Keratinocyte (primary cell): Measurements from ENCODE around the gene PCDHAC1. TPM values are rescaled to one million over a fixed set of nuclear protein-coding genes. Genes with fewer than 3 reads are reported as not detected.

Experiments used
- DNase-seq: peaks from one replicate; pipeline ENCODE4 v3.0.0-alpha.2; 2011; ENCODE audit warnings: low read depth, missing footprints, low spot score
- FAIRE-seq: peaks from 2 replicates; lab custom pipeline; 2011; peaks lifted over from hg19 to GRCh38; lab: Jason Lieb, UNC
- H2AFZ ChIP-seq: 2 replicates; pipeline ENCODE4 v1.6.0; 2012; ENCODE audit warnings: low read length, control low read depth, inconsistent platforms; ENCODE audit not compliant: control insufficient read depth
- H3K27ac ChIP-seq: 2 replicates; pipeline ENCODE4 v1.5.1; 2011; ENCODE audit warnings: low read length; ENCODE audit not compliant: control insufficient read depth, insufficient read depth
- H3K27me3 ChIP-seq: 3 replicates; pipeline ENCODE4 v1.6.0; 2011; ENCODE audit warnings: low read length; ENCODE audit not compliant: control insufficient read depth, insufficient read depth; ENCODE audit errors: extremely low read depth
- H3K36me3 ChIP-seq, 2 experiments: 2 replicates in 1 of 2; 3 replicates in 1 of 2; pipeline ENCODE4 v1.5.1; 2011; ENCODE audit warnings: low read length in 2 of 2, mild to moderate bottlenecking in 1 of 2; ENCODE audit not compliant: control insufficient read depth in 2 of 2, insufficient read depth in 2 of 2; ENCODE audit errors: extremely low read depth in 1 of 2
- H3K4me1 ChIP-seq: 3 replicates; pipeline ENCODE4 v1.5.1; 2011; ENCODE audit warnings: low read length; ENCODE audit not compliant: control insufficient read depth, insufficient read depth; ENCODE audit errors: extremely low read depth
- H3K4me2 ChIP-seq: 3 replicates; pipeline ENCODE4 v1.6.0; 2011; ENCODE audit warnings: low read depth, low read length; ENCODE audit not compliant: control insufficient read depth, insufficient read depth; ENCODE audit errors: extremely low read depth
- H3K4me3 ChIP-seq, 3 experiments: fragments of 200-600 bp in 1 of 3; sonication (generic) in 1 of 3; 2 replicates in 2 of 3; 3 replicates in 1 of 3; pipeline ENCODE4 v1.5.1; 2011 to 2016; ENCODE audit warnings: low read length in 3 of 3, mild to moderate bottlenecking in 3 of 3, control low read depth in 2 of 3, inconsistent platforms in 1 of 3, low read depth in 1 of 3, mixed read lengths in 1 of 3, mixed run types in 1 of 3, moderate library complexity in 1 of 3; ENCODE audit not compliant: control insufficient read depth in 2 of 3, insufficient read depth in 2 of 3; ENCODE audit errors: extremely low read depth in 1 of 3
- H3K79me2 ChIP-seq: 2 replicates; pipeline ENCODE4 v1.6.0; 2012; ENCODE audit warnings: low read length; ENCODE audit not compliant: control insufficient read depth, insufficient read depth
- H3K9ac ChIP-seq: 3 replicates; pipeline ENCODE4 v1.6.0; 2011; ENCODE audit warnings: low read length; ENCODE audit not compliant: control insufficient read depth, insufficient read depth; ENCODE audit errors: extremely low read depth
- H3K9me1 ChIP-seq: 3 replicates; pipeline ENCODE4 v1.6.0; 2011; ENCODE audit warnings: low read length; ENCODE audit not compliant: control insufficient read depth, insufficient read depth; ENCODE audit errors: extremely low read depth
- H3K9me3 ChIP-seq: 2 replicates; pipeline ENCODE4 v1.5.1; 2012; ENCODE audit warnings: low read depth, low read length; ENCODE audit not compliant: control insufficient read depth
- H4K20me1 ChIP-seq: 3 replicates; pipeline ENCODE4 v1.6.0; 2011; ENCODE audit warnings: low read length; ENCODE audit not compliant: control insufficient read depth, insufficient read depth; ENCODE audit errors: extremely low read depth
- EZH2 ChIP-seq: IDR thresholded peaks from one replicate; pipeline ENCODE4 v1.6.1; 2012; ENCODE audit warnings: inconsistent platforms, mild to moderate bottlenecking, low read length, moderate library complexity
- dilution Hi-C: fragments of 300-500 bp; cut with MboI; formaldehyde crosslinking; loops from one replicate; pipeline ENCODE4 v1.7.0; 2020; ENCODE audit warnings: low sequenced_read_pairs; ENCODE audit not compliant: extremely low pct_ligation_motif_present
- polyA plus RNA-seq, 5 experiments: library from polyadenylated mRNA; depleted of rRNA in 3 of 5; stranded (reverse) in 3 of 5; stranded (forward) in 1 of 5; unstranded in 1 of 5; fragments of >200 nt; gene quantifications; 1 replicate in 1 of 5; 2 replicates in 3 of 5; 3 replicates in 1 of 5; pipeline versions ENCODE4 v1.2.1 to v1.2.3, GENCODE V29; 2011 to 2012; ENCODE audit warnings: missing spikeins in 2 of 5, low read depth in 1 of 5, low replicate concordance in 1 of 5
- TF ChIP-seq, protein P1 (sequence below), 3 experiments: IDR thresholded peaks in 1 of 3; conservative IDR thresholded peaks in 1 of 3; optimal IDR thresholded peaks in 1 of 3; 2 replicates in 2 of 3; 3 replicates in 1 of 3; pipeline versions ENCODE3 to v1.5.1; 2011; ENCODE audit warnings: low read length in 3 of 3, mild to moderate bottlenecking in 3 of 3, moderate library complexity in 2 of 3, control low read depth in 1 of 3, inconsistent platforms in 1 of 3; ENCODE audit not compliant: insufficient read depth in 2 of 3; ENCODE audit errors: extremely low read depth in 1 of 3

PCDHAC1 gene
- polyA plus RNA-seq, 1 donor (not counting 4 experiments of a cell fraction or from before 2014, with no cell fraction given) = 0.45 TPM

DNA sequence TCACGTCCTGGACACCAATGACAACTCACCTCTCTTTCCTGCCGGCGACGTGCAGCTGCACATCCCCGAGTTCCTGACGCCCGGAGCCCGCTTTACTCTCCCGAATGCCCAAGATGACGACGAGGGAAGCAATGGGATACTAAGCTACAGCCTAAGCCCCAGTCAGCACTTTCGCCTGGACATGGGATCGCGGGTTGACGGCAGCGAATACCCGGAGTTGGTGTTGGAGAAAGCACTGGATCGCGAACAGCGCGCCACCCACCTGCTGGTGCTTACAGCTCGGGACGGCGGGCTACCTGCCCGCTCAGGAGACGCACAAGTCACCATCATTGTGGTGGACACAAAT, 1.1 kb downstream of the PCDHAC1 start:
- H3K4me2 ChIP-seq = peak overlapping the region; percentile 69
- FAIRE-seq (no peak), DNase-seq (no peak)
- dilution Hi-C loops = no loop called here
- H3K79me2 ChIP-seq = no peaks in the 10 kb centered on the region
- peaks cover 25% of the 10 kb centered on the region for H3K27me3 ChIP-seq
- peaks cover 3% of the 10 kb centered on the region for H3K4me1 ChIP-seq
- H3K27ac ChIP-seq = no peak overlapping the region
- peak overlapping the region; percentile 72 for H2AFZ ChIP-seq
- no peak overlapping the region for H3K9ac ChIP-seq
- no peaks in the 10 kb centered on the region for H3K36me3 ChIP-seq
- TF ChIP-seq, protein P1, sequence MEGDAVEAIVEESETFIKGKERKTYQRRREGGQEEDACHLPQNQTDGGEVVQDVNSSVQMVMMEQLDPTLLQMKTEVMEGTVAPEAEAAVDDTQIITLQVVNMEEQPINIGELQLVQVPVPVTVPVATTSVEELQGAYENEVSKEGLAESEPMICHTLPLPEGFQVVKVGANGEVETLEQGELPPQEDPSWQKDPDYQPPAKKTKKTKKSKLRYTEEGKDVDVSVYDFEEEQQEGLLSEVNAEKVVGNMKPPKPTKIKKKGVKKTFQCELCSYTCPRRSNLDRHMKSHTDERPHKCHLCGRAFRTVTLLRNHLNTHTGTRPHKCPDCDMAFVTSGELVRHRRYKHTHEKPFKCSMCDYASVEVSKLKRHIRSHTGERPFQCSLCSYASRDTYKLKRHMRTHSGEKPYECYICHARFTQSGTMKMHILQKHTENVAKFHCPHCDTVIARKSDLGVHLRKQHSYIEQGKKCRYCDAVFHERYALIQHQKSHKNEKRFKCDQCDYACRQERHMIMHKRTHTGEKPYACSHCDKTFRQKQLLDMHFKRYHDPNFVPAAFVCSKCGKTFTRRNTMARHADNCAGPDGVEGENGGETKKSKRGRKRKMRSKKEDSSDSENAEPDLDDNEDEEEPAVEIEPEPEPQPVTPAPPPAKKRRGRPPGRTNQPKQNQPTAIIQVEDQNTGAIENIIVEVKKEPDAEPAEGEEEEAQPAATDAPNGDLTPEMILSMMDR (optimal IDR thresholded peaks at IDR 0.05 in 1 of 3, IDR thresholded peaks at IDR 0.05 in 1 of 3, conservative IDR thresholded peaks at IDR 0.05 in 1 of 3; ENCODE audit: extremely low read depth in 1 of 3, insufficient read depth in 2 of 3, low read length in 3 of 3) = no peak
- TF ChIP-seq EZH2 = peak; percentile 9
- no peaks in the 10 kb centered on the region for H3K9me1 ChIP-seq
- peak overlapping the region; percentile 36 to 62 (median 55) for H3K4me3 ChIP-seq
- peaks cover 6% of the 10 kb centered on the region for H3K9me3 ChIP-seq
- no peaks in the 10 kb centered on the region for H4K20me1 ChIP-seq

DNA sequence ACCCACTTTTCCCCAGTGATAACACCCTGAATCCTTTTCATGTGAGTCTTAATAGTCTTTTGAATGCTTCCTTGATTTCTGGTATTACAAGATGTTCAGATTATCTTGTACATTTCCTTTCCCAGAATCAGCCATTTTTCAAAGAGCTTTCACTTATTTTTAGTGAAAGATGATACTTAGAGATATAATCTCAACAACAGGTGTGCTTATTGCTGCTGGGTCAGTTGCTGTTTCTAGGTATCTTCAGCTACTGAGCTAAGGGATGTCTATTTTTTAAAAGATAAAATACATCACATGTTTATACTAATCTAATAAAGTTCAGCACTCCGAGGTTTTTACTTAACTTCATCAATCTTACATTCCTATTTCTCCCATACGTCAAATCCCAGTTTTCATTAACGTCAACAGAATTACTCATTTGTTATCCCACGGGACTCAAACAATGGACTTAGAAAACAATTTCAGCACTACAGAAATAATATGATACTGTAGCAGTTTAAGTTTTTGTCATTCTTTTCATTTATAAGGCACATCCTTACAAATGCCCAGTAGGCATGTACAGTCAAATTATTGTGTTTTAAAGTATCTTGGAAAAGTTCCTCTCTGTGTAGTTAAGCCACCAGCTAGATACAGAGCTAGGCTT, 9.0 kb downstream of the PCDHAC1 start:
- FAIRE-seq = no peak
- no peak overlapping the region for H3K4me2 ChIP-seq
- dilution Hi-C loops = no loop called here

More for the DNA sequence above, 9.0 kb downstream of the PCDHAC1 start:
- H3K27me3 ChIP-seq = no peaks in the 10 kb centered on the region
- H3K79me2 ChIP-seq = no peaks in the 10 kb centered on the region
- no peak for DNase-seq
- no peak overlapping the region for H3K4me3 ChIP-seq
- TF ChIP-seq, protein P1 (optimal IDR thresholded peaks at IDR 0.05 in 1 of 3, IDR thresholded peaks at IDR 0.05 in 1 of 3, conservative IDR thresholded peaks at IDR 0.05 in 1 of 3; ENCODE audit: extremely low read depth in 1 of 3, insufficient read depth in 2 of 3, low read length in 3 of 3) = no peak
- no peak overlapping the region for H2AFZ ChIP-seq
- no peak overlapping the region for H3K9ac ChIP-seq
- H3K9me3 ChIP-seq = no peaks in the 10 kb centered on the region
- no peaks in the 10 kb centered on the region for H3K4me1 ChIP-seq
- no peaks in the 10 kb centered on the region for H3K9me1 ChIP-seq
- H3K36me3 ChIP-seq = no peaks in the 10 kb centered on the region
- no peak overlapping the region for H3K27ac ChIP-seq
- H4K20me1 ChIP-seq = no peaks in the 10 kb centered on the region
